Measurements from ENCODE around the gene PCBP4.

The PCBP4 gene

DNA sequence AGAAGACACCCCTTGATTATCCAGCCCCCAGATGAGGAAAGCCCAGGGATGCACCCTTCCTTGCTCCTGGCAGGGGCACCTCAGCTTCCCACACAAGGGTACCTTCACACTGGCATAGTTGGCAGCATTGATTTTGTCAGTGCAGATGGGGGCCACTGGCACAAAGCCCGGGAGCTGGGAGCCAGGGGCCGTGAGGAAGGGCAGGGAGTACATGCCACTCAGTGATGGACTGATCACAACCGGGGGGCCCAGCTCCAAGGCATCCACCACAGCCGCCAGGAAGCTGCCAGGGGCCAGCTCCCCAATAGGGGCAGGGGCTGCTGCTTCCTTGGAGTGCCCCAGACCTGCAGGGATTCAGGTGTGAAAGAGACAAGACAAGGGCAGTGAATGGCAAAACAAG lies 2.6 kb upstream of the PCBP4 start:
- no peak for DNase-seq (ENCODE audit: low read depth)
- no peak overlapping the region for H3K4me3 ChIP-seq (ENCODE audit: low read length)

DNA sequence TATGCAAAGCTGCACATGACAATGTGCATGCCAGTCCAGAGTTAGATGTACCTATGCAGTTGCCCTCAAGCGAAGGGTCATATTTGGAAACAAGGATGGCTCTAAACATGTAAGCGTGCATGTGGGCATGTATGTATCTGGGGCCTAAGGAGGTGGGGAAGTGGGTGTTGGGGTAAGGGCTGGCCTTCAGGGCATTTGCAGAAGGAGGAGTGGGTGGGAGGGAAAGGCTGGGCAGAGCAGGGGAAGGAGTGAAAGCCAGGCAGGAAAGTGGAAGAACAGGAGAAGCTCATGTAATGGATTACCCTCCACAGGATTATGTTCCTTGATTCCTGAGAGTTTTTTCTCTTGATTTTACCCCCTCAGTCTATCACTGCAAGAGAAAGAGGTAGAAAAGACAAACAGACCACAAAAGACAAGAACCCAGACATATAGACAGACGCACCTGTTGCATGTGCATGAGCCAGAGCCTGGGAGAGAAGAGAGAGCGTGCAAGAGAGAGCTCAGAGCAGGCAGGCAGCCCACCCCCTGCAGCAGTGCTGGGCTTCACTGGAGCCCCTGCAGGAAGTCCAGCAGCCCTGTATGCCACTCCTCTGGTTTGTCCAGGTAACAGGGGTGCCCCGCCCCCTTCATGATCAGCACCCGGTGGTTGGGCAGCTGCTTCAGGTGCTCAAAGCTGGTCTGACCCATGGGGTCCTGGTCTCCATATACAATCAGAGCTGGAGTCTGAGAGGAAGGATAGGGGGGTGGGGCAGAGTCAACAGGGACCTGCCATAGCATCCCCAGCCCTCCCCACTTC lies 1.8 kb upstream of the PCBP4 start:
- no peak overlapping the region for H3K4me3 ChIP-seq (ENCODE audit: low read length)
- TF ChIP-seq, protein P1, sequence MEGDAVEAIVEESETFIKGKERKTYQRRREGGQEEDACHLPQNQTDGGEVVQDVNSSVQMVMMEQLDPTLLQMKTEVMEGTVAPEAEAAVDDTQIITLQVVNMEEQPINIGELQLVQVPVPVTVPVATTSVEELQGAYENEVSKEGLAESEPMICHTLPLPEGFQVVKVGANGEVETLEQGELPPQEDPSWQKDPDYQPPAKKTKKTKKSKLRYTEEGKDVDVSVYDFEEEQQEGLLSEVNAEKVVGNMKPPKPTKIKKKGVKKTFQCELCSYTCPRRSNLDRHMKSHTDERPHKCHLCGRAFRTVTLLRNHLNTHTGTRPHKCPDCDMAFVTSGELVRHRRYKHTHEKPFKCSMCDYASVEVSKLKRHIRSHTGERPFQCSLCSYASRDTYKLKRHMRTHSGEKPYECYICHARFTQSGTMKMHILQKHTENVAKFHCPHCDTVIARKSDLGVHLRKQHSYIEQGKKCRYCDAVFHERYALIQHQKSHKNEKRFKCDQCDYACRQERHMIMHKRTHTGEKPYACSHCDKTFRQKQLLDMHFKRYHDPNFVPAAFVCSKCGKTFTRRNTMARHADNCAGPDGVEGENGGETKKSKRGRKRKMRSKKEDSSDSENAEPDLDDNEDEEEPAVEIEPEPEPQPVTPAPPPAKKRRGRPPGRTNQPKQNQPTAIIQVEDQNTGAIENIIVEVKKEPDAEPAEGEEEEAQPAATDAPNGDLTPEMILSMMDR (conservative IDR thresholded peaks at IDR 0.05; ENCODE audit: low read depth, low read length) = no peak
- no peak for DNase-seq (ENCODE audit: low read depth)

More for the DNA sequence above, 2.6 kb upstream of the PCBP4 start:
- TF ChIP-seq, protein P1 (conservative IDR thresholded peaks at IDR 0.05; ENCODE audit: low read depth, low read length) = no peak

GRCh38 chr3:51968170-51968775 lies 1.0 kb upstream of the PCBP4 start:
- DNase-seq (ENCODE audit: low read depth) = no peak
- H3K4me3 ChIP-seq (ENCODE audit: low read length) = peak overlapping the region; percentile 55
- TF ChIP-seq, protein P1 (conservative IDR thresholded peaks at IDR 0.05; ENCODE audit: low read depth, low read length) = no peak

DNA sequence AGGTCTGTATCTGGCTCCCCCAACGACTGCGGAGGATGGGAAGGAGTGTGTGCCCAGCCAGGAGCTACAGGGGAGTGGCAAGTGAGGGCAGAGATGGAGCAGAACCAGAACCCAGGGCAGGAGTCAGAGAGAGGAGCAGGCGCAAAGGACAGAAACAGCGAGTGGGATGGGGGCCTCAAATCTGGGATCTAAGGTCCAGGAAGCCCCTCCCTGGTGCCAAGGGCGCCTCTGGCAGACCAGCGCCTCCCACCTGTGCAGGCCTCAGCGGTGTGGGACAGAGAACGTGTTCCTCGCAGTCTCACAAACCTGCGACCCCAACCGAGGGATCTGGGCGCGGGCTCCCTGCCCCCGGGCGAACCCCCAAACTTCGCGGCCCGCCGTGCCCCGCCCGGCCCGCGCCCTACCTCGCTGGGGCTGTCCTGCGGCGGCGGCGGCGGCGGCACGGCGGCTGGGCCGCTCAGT lies 301 bp downstream of the PCBP4 start:
- TF ChIP-seq, protein P1 (conservative IDR thresholded peaks at IDR 0.05; ENCODE audit: low read depth, low read length) = peak; percentile 5
- peak overlapping the region; percentile 81 for H3K4me3 ChIP-seq (ENCODE audit: low read length)
- DNase-seq (ENCODE audit: low read depth) = no peak

GRCh38 chr3:51966486-51966885 lies 768 bp downstream of the PCBP4 start:
- no peak for DNase-seq (ENCODE audit: low read depth)
- TF ChIP-seq, protein P1 (conservative IDR thresholded peaks at IDR 0.05; ENCODE audit: low read depth, low read length) = no peak
- H3K4me3 ChIP-seq (ENCODE audit: low read length) = peak overlapping the region; percentile 81

DNA sequence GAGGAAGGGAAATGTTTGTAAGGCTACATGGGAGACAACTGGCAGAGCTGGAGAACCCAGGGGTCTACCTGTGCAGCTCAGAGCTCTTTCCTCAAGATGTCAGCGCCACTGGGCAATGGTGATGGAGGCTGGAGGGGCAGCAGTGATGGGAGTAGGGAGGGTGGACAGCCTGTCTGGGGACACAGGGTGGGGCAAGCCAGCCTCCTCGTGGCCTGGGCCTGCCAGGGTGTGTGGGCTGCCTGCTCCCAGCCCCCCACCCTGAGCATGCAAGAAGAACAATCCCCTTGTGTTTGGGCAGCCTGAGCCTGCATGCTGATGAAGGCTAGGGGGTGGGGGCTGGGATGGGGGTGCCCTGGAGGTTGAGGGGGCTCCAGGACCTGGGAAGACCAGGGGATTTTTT lies 1.2 kb downstream of the PCBP4 start:
- no peak for DNase-seq (ENCODE audit: low read depth)
- TF ChIP-seq, protein P1 (conservative IDR thresholded peaks at IDR 0.05; ENCODE audit: low read depth, low read length) = no peak
- peak overlapping the region; percentile 81 for H3K4me3 ChIP-seq (ENCODE audit: low read length)

- TF ChIP-seq, protein P1 (conservative IDR thresholded peaks at IDR 0.05; ENCODE audit: low read depth, low read length) = no peak
- H3K4me3 ChIP-seq (ENCODE audit: low read length) = peak overlapping the region; percentile 81
- no peak for DNase-seq (ENCODE audit: low read depth)
These were observed 2.7 kb downstream of the PCBP4 start for GRCh38 chr3:51964521-51964920.
